ENCODE measurements around the gene GPR139.

Gene GPR139

DNA sequence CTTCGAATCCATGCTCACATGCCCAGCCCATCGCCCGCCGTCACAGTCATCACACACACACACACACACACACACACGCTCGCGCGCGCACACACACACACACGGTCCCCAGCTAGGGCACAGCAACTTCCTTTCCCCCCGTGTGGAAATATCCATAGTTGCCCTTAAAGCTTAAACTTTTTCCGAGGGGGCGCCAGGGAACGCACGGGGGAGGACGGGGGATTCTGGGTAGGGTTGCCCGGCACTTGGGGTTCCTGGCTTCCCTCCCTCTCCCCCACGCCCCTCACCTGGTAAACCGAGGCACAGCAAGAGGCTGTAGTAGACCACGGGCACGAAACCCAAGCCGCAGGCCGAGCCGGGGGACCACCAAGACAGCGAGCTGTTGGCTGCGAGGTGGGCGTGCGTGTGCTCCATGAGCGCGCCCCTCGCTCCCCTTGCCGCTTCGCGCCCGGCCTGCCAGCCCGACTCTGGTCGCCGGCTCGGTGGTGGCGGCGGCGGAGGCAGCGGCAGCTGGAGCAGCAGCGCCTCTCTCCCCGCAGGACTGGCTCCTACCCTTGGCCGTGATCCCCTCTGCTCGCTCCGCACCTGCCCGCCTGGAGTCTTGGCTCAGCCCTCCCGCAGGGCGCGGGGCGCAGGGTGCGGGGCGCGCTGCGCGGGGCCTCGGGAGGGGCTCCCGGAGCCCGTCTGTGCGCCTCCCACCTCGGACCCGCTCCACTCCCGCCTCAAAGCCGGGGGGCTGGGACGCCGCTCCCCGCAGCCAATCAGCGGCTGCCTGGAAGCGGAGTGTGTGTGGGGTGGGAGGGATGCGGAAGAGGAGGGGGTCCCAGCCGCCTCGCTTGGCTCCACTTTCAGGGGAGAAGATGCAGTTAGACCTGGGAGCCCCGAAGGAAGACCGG, at the start of gene GPR139:
GPR139 (minus strand) TSS at position 688 of the 896 bp plus-strand sequence; CDS start at position 414, 274 bp downstream.
- no peak for FAIRE-seq

GRCh38 chr16:20122011-20122410, 48.3 kb upstream of the GPR139 start:
- FAIRE-seq: no peak

- FAIRE-seq: no peak
Observed at GRCh38 chr16:20114356-20114755, 40.7 kb upstream of the GPR139 start.

- FAIRE-seq: no peak
Observed at GRCh38 chr16:20111143-20111542, 37.5 kb upstream of the GPR139 start.

- no peak for FAIRE-seq
Observed at GRCh38 chr16:20107083-20107482, 33.4 kb upstream of the GPR139 start.

DNA sequence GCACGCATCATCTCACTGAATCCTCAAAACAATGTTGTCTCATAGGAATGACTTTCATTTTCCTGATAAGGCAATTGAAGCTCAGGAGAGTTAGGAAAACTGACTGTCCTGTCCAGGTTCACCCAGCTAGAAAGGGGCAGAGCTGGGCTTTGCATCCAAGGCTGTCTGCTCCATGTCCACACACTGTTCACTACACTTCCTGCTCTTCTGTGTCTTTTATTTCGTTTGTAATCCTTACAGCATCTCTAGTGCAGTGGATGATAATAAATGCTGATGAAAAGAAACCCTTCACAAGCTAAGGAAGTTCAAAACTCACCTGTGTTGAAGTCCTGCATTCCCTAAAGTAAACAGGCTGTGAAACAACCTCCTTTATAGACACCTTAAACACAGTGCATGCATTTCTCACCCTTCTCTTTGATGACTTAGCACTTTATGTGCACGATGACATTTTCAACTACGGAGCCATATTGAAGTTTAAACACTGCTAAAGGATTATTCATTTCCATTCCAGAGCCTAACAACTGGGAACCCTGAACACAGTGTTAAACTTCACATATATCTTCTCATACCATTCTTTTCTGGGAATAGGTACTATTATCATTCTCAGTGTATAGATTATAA, 31.0 kb upstream of the GPR139 start:
- no peak for FAIRE-seq

DNA sequence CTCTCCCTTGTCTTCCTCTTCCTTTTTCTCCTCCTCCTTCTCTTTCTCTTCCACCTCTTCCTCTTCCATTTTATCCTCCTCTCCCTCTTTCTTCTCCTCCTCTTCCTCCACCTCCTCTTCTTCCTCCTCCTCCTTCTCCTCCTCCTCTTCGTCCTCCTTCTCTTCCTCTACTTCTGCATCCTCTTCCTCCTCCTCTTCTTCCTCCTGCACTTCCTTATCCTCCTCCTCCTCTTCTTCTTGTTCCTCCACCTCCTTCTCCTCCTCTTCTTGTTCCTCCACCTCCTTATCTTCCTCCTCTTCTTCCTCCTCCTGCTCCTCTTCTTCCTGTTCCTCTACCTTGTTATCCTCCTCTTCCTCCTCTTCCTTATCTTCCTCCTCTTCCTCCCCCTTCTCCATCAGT, 28.8 kb upstream of the GPR139 start:
- no peak for FAIRE-seq

DNA sequence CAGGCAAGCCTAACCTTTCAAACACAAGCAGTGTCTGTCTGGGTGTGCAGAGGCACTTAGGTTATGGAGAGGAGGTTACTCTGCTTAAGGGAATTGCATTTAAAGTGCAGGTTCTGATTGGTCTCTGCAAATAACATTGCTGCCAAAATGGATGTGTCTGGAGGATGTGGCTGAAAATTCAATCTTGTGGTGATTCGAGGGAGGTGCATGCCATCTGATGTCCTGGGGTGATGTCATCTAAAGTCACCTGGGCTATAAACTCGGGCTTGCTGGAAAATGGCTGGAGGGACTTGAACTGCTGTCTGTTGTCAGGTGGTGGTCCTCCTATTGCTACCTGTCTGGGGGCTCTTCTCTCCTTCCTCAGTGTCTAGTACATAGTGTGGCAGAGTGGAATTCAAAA, 28.3 kb upstream of the GPR139 start:
- no peak for FAIRE-seq

- no peak for FAIRE-seq
Observed at GRCh38 chr16:20099375-20099774, 25.7 kb upstream of the GPR139 start.

DNA sequence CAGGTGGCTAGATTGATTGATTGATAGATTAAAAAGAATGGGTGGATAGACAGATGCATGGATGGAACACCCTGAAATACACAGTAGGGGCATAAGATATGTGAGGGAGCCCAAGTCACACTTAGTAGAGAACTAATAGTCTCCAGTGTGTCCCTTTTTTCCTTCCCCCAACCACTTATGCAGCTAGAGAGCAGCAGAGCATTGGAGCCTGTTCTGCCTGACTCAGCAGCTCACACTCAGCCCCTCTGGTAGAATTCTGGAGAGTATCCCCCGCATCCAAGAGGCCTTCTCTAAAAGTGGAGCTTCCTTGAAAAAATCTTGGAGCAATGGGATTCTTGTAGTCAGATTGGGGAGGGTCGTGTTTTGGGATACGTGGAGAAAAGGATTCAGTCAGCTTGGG, 20.5 kb upstream of the GPR139 start:
- no peak for FAIRE-seq

DNA sequence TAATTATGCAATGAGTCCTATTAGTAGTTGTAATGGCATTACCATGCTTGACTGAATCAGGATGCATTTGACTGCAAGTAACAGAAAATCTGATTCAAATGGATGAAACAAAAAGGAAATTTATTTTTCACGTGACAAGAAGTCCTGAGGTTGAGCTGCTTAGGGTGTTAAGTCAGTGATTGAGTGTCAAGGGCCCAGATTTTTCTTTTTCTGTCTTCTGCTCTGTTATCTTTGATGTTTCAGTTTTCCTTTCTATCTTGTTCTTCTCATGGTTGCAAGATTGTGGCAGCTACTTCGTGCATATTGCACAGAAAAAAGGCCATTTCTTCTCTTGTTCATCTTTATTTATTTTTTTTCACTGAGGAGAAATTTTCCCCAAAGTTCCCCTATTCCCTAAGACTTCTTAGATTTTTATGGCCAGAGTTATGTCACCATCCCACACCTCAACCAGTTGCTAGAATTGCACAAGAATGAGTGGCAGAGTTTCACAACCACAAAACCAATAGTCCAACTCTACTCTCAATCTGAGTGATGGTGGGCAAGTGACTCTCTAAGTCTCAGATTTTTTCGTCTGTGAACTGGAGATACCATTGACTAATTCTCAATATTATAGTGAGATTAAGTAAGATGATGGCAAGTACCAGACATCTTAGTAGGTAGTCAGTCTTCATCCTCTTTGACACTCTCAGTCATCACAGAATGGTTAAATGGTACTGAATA, 15.7 kb upstream of the GPR139 start:
- no peak for FAIRE-seq

DNA sequence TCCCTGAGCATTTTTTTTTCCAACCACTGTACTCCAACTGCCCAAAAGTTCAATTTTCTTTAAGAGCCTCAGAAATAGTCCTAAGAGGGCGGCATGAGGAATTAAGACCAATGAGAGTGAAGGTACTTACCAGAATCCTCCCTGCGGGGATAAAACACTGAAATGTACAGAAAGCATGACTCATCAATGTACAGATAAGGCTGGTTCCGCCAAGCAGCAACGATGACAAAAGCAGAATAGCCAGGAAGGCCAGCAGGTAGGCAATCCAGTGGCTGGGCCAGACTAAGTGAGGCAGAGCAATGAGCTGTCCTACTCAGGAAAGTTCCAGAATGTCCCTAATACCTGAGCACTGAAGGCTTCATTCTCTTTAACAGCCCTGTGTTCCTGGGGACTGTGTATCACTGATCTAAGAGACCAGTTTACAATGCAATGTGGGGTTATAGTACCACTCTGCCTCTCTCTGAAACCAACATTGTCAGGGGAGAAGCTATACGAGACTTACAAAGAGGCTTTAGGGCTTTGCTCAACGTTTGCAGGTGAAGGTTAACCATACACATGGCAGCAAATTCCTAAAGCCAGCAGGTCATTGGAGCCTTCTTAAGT, 11.0 kb upstream of the GPR139 start:
- no peak for FAIRE-seq

DNA sequence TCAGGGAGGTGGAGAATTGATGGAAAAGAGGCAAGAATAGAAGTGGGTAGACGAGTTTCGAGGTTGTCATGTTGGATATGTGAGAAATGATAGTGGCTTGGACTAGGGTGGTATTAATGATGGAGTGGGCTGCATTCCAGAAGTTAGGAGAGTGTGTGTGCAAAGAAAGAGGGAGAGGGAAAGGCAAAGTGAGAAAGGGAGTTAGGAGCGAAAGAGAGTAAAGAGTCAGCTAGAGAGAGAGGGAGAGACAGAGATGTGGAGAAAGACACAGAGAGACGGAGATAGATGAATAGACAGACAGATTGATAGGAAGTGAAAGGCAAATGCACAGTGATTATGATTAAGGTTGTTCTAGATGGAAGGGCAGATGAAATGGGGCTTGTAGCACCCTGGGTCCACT, 5.4 kb upstream of the GPR139 start:
- FAIRE-seq: no peak

GRCh38 chr16:20075243-20075642, 1.6 kb upstream of the GPR139 start:
- no peak for FAIRE-seq

GRCh38 chr16:20074099-20074991, 655 bp upstream of the GPR139 start:
- FAIRE-seq: no peak

- no peak for FAIRE-seq
Observed at GRCh38 chr16:20072874-20073202, 852 bp downstream of the GPR139 start.

DNA sequence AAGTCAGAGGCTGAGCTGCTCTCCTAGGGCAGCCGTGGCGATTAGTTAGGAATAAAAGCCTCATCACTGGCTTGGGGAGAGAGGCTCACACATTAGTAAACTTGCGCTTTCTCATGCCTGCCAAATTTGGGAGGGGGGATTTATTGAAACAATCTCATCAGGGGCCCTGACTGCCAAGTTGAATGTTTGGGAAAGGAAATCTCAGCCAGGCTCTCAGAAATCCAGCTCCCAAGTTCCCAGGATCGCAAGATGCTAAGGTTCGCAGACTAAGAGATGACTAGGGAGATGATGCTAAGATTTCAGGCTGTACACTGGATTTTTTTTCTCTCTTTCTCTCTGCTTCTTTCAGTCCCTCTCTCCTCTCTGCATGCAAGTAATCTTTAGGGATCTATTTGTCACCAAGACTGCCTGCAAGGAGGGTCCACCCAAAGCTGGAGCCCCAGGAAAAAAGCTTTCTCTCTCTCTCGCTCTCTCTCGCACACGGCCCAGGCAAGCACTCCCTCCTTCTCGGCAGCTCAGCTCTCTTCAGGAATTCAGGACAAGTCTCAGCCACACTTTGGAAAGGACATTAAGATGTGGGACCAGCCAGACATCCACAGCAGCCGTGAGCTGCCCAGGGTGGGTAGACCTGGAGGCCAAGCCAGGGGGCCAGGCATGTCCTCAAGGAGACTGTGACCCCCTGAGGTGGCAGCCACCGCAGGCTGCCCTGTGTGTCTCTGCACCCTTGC, 1.4 kb downstream of the GPR139 start:
- FAIRE-seq: no peak

GRCh38 chr16:20064931-20065330, 8.8 kb downstream of the GPR139 start:
- FAIRE-seq: no peak

DNA sequence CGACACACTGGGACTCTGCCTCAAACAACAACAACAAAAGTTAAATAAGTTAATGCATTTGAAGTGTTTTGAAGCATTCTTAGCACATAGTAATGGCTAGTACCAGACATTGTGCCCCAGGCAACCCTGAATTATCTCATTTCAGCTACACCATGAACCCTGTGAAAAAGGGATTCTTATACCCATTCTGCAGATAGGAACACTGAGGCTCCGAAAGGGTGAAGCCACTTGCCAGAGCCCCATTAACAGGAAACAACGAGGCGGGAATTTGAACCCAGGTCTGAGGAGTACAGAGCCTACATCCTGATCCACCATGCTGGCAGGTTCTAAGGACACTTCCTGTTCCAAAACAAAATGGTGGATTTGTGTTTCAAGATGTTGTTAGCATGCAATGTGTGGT, 9.2 kb downstream of the GPR139 start:
- FAIRE-seq: no peak

- no peak for FAIRE-seq
Observed at GRCh38 chr16:20061132-20061531, 12.6 kb downstream of the GPR139 start.

GRCh38 chr16:20056436-20056835, 17.3 kb downstream of the GPR139 start:
- no peak for FAIRE-seq

GRCh38 chr16:20053336-20053735, 20.4 kb downstream of the GPR139 start:
- no peak for FAIRE-seq

Data from islet of Langerhans (tissue), 1 donor.